Neuron (in vitro differentiated cells): Measurements from ENCODE around the gene VASN.

Source experiments
- H2AFZ ChIP-seq: one replicate; pipeline ENCODE4 v1.6.1; 2013; ENCODE audit warnings: low read depth, mild to moderate bottlenecking, inconsistent platforms, low read length, moderate library complexity
- H3K27me3 ChIP-seq: one replicate; pipeline ENCODE4 v1.6.1; 2013; ENCODE audit warnings: low read length; ENCODE audit not compliant: insufficient read depth
- H3K36me3 ChIP-seq: one replicate; pipeline ENCODE4 v1.6.1; 2013; ENCODE audit warnings: low read length; ENCODE audit not compliant: insufficient read depth
- H3K4me1 ChIP-seq: one replicate; pipeline ENCODE4 v1.6.1; 2013; ENCODE audit warnings: low read length; ENCODE audit not compliant: insufficient read depth
- H3K4me3 ChIP-seq: 2 replicates; pipeline ENCODE4 v1.5.1; 2013; ENCODE audit warnings: mild to moderate bottlenecking, low read length, moderate library complexity
- H3K9me3 ChIP-seq: one replicate; pipeline ENCODE4 v1.6.1; 2013; ENCODE audit warnings: low read length

Gene VASN

DNA sequence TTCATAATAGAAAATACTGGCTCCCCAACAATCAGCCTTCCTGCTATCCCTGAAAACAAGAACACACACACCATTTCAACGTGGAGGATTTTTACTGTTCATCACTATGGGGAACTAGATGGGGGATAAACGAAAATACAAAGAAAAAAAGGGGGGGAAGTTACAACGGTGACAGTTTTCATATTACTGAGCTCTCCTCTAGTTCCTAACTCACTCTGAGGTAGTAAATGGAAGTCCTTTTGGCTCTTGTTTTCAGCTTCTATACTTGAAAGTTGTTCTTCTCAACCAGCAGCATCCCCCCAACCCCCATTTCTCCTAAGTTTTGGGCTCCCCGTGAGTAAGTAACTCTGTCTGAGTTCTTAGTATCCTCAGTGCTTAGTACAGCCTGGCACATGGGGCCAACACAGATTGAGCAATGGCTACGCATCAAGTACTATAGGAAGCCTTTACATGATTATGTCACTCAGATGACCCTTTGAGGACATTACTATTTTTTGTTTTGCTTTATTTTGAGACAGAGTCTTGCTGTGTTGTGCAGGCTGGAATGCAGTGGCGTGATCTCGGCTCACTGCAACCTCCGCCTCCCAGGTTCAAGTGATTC is 49.0 kb downstream of the VASN start:
- Histone ChIP-seq H3K9me3 (no peaks in the 10 kb centered on the region), H2AFZ (no peak overlapping the region), H3K4me3 (no peak overlapping the region), H3K27me3 (no peaks in the 10 kb centered on the region), H3K36me3 (no peaks in the 10 kb centered on the region), H3K4me1 (peaks cover 11% of the 10 kb centered on the region)

DNA sequence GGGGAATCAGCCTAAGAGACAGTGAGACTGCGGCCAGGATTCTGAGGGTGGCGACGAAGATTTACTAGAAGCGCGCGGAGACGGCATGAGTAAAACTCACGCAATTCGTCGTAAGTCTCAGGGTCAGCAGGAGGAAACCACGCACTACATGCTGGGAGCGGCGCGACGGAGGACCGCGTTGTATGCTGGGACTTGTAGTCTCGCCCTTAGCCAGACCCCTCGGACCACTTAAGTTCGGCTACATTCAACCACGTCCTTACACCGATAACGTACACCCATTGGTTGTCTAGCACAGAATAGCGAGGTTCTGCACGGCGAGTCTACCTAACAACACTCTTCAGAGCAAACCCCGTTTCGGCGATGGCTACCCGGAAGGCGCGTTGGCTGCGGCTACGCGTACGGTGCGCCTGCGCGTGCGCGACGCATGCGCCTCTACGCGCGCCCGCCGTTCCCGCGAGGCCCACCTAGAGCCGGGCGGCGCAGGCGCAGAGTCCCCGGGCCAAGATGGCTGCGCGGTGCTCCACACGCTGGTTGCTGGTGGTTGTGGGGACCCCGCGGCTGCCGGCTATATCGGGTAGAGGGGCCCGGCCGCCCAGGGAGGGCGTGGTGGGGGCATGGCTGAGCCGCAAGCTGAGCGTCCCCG is 53.9 kb downstream of the VASN start, which contains the start of gene DNAJA3:
DNAJA3 (plus strand) TSS at position 491 of the 643 bp plus-strand sequence; CDS start at position 505, 14 bp downstream.
- Histone ChIP-seq H3K4me1 (peaks cover 14% of the 10 kb centered on the region), H3K27me3 (no peaks in the 10 kb centered on the region), H3K9me3 (no peaks in the 10 kb centered on the region), H3K4me3 (peak within 1 kb of the TSS; percentile 59), H2AFZ (peak within 1 kb of the TSS; percentile 4), H3K36me3 (peaks cover 5% of the 10 kb centered on the region)

DNA sequence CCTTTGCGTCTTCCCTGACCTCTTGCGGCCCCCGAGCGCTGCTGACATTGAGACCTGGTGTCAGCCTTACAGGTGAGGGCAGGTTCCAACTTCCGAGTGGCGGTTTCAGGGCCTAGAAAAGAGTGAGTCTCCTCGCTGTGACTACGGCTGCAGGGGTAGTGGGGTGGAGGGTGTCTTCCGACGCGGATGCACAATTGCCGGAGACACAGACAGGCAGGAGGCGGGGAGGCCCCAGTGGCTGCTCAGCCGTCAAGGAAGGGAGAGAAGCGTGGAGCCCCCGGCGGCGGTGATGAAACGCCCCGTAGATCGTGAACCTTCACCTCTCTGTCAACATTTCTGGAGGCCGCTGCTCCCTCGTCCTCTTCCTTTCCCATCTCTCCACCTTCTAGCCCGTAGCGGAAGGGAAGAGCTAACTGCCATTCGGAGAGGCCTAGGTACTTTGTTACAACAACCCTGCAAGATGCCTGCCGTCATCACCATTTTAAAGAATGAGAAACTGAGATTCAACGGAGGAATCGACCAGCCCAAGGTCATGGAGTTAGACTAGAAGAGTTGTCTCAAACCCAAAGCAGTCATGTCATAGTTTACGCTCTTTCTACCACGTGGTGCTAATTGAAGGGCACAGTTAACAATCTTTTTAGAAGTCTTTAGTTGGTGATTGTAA is 54.5 kb downstream of the VASN start:
- no peaks in the 10 kb centered on the region for H3K27me3 ChIP-seq

GRCh38 chr16:4426722-4427372 is 55.2 kb downstream of the VASN start:
- Histone ChIP-seq H2AFZ (no peak overlapping the region), H3K4me3 (peak overlapping the region; percentile 59), H3K4me1 (peaks cover 14% of the 10 kb centered on the region), H3K9me3 (no peaks in the 10 kb centered on the region), H3K27me3 (no peaks in the 10 kb centered on the region), H3K36me3 (peaks cover 13% of the 10 kb centered on the region)

More for the DNA sequence above, 54.5 kb downstream of the VASN start:
- Histone ChIP-seq H2AFZ (no peak overlapping the region), H3K4me3 (peak overlapping the region; percentile 59), H3K4me1 (peaks cover 14% of the 10 kb centered on the region), H3K36me3 (peaks cover 8% of the 10 kb centered on the region), H3K9me3 (no peaks in the 10 kb centered on the region)

DNA sequence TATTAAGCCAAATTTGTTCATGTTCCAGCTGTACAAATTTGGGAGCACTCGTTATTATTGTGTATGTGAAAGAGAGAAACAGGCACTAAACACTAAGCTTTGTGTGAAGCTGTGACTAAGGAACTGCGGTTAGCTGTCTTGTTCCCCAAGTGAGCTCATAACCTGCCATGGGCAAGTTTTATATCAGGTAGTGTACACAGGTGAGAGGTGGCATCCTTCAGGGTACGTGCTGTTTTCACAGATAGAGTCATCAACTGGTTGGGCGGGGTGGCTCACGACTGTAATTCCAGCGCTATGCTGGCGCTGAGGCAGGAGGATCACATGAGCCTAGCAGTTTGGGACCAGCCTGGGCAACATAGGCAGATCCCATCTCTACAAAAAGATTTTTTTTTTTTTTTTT is 56.9 kb downstream of the VASN start:
- Histone ChIP-seq H3K9me3 (no peaks in the 10 kb centered on the region), H3K36me3 (peaks cover 16% of the 10 kb centered on the region)

DNA sequence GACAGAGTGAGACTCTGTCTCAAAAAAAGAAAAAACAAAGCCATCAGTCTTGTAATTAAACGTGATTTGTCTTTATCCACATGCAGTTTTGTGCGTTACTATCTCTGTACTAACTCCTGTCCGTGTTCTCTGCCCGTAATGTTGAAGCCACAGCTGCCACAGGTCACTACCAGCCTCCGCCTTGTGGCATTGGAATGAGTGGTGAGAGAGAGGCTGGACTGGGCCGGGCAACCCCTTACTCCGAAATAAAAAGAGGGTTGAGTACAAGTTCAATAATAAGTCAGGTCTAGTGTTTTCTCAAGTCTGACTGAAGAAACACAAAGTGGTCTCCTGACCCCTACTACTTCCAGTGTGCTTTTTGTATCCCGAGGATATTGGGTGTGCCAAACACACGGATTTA is 59.4 kb downstream of the VASN start:
- Histone ChIP-seq H3K4me1 (peaks cover 8% of the 10 kb centered on the region), H3K36me3 (peaks cover 34% of the 10 kb centered on the region), H3K27me3 (no peaks in the 10 kb centered on the region), H3K9me3 (no peaks in the 10 kb centered on the region), H3K4me3 (no peak overlapping the region), H2AFZ (no peak overlapping the region)

More for the DNA sequence above, 56.9 kb downstream of the VASN start:
- no peak overlapping the region for H2AFZ ChIP-seq
- H3K27me3 ChIP-seq: no peaks in the 10 kb centered on the region
- peaks cover 14% of the 10 kb centered on the region for H3K4me1 ChIP-seq
- no peak overlapping the region for H3K4me3 ChIP-seq
